Fibroblast of lung (primary cell): ENCODE results near the gene KIAA0586. TPM values are rescaled to one million over a fixed set of nuclear protein-coding genes. Genes with fewer than 3 reads are reported as not detected.

Source experiments
- DNase-seq, 2 donors: peaks; one replicate each; pipeline versions ENCODE4 v3.0.0 to v3.0.0-alpha.2; 2010; ENCODE audit warnings: low read depth in 2 of 2
- H2AFZ ChIP-seq: 2 replicates; pipeline ENCODE4 v1.5.1; 2012; ENCODE audit warnings: low read length, control low read depth, inconsistent platforms
- H3K27ac ChIP-seq: 2 replicates; pipeline ENCODE4 v1.5.1; 2011; ENCODE audit warnings: low read length, control low read depth; ENCODE audit not compliant: insufficient read depth
- H3K27me3 ChIP-seq: 2 replicates; pipeline ENCODE4 v1.5.1; 2011; ENCODE audit warnings: mild to moderate bottlenecking, low read length; ENCODE audit not compliant: control insufficient read depth, insufficient read depth
- H3K36me3 ChIP-seq: 2 replicates; pipeline ENCODE4 v1.5.1; 2011; ENCODE audit warnings: low read length; ENCODE audit not compliant: control insufficient read depth, insufficient read depth
- H3K4me1 ChIP-seq: 2 replicates; pipeline ENCODE4 v1.5.1; 2011; ENCODE audit warnings: low read length; ENCODE audit not compliant: control insufficient read depth, insufficient read depth; ENCODE audit errors: extremely low read depth
- H3K4me2 ChIP-seq: 2 replicates; pipeline ENCODE4 v1.5.1; 2011; ENCODE audit warnings: low read length, control low read depth; ENCODE audit not compliant: insufficient read depth; ENCODE audit errors: extremely low read depth
- H3K4me3 ChIP-seq, 4 experiments: fragments of 200-600 bp in 1 of 4; sonication (generic) in 1 of 4; replicated peaks in 1 of 4; 2 replicates each; pipeline ENCODE4 v1.5.1; 2011 to 2016; ENCODE audit warnings: low read length in 4 of 4, low read depth in 3 of 4, mild to moderate bottlenecking in 3 of 4, control low read depth in 2 of 4, inconsistent platforms in 1 of 4, mixed read lengths in 1 of 4; ENCODE audit not compliant: insufficient read depth in 1 of 4; ENCODE audit errors: control extremely low read depth in 1 of 4
- H3K79me2 ChIP-seq: 2 replicates; pipeline ENCODE4 v1.5.1; 2012; ENCODE audit warnings: mild to moderate bottlenecking, low read length, inconsistent platforms; ENCODE audit not compliant: control insufficient read depth, insufficient read depth
- H3K9ac ChIP-seq: 2 replicates; pipeline ENCODE4 v1.5.1; 2011; ENCODE audit warnings: mild to moderate bottlenecking, low read length, control low read depth; ENCODE audit not compliant: insufficient read depth
- H3K9me3 ChIP-seq: 2 replicates; pipeline ENCODE4 v1.5.1; 2012; ENCODE audit warnings: low read depth, low read length; ENCODE audit not compliant: control insufficient read depth, insufficient read depth
- H4K20me1 ChIP-seq: 2 replicates; pipeline ENCODE4 v1.5.1; 2011; ENCODE audit warnings: low read length; ENCODE audit not compliant: control insufficient read depth, insufficient read depth; ENCODE audit errors: extremely low read depth
- CTCF ChIP-seq, 2 donors: IDR thresholded peaks in 1 of 2; conservative IDR thresholded peaks in 1 of 2; 1 replicate in 1 of 2; 2 replicates in 1 of 2; pipeline ENCODE4 v1.5.1; 2011 to 2012; ENCODE audit warnings: low read length in 2 of 2, control low read depth in 1 of 2, inconsistent platforms in 1 of 2, low read depth in 1 of 2, mild to moderate bottlenecking in 1 of 2
- EZH2 ChIP-seq: IDR thresholded peaks from 2 replicates; pipeline ENCODE4 v1.5.1; 2012; ENCODE audit warnings: low read length, control low read depth, mild to moderate bottlenecking; ENCODE audit errors: missing control alignments
- polyA plus RNA-seq, 2 donors: library from polyadenylated mRNA; depleted of rRNA in 1 of 2; stranded (reverse) in 1 of 2; unstranded in 1 of 2; fragments of >200 nt; gene quantifications; 2 replicates each; pipeline ENCODE4 v1.2.1, GENCODE V29; 2011 to 2012; ENCODE audit warnings: missing spikeins in 1 of 2
- total RNA-seq: library from RNA; depleted of rRNA; stranded (reverse); fragments of >200 nt; gene quantifications from 2 replicates; pipeline ENCODE4 v1.2.1, GENCODE V29; 2014

Gene KIAA0586
- total and polyA plus RNA-seq, 2 donors (not counting 1 experiment from before 2014, with no cell fraction given): 17.8 to 18.9 TPM

GRCh38 chr14:58597041-58597440, 169.5 kb downstream of the KIAA0586 start:
- H3K27ac ChIP-seq: no peak overlapping the region
- no peaks in the 10 kb centered on the region for H4K20me1 ChIP-seq
- no peaks in the 10 kb centered on the region for H3K4me1 ChIP-seq
- H3K9me3 ChIP-seq: no peaks in the 10 kb centered on the region
- H3K9ac ChIP-seq: no peak overlapping the region
- H2AFZ ChIP-seq: no peak overlapping the region
- no peaks in the 10 kb centered on the region for H3K79me2 ChIP-seq
- H3K4me3 ChIP-seq: no peak overlapping the region
- TF ChIP-seq CTCF (conservative IDR thresholded peaks at IDR 0.05 in 1 of 2, IDR thresholded peaks at IDR 0.05 in 1 of 2; ENCODE audit: low read depth in 1 of 2, low read length in 2 of 2) (no peak), EZH2 (no peak)
- no peaks in the 10 kb centered on the region for H3K36me3 ChIP-seq
- no peaks in the 10 kb centered on the region for H3K27me3 ChIP-seq
- H3K4me2 ChIP-seq: no peak overlapping the region
- no peak for DNase-seq

- H3K27me3 ChIP-seq: no peaks in the 10 kb centered on the region
- H3K36me3 ChIP-seq: no peaks in the 10 kb centered on the region
- H3K27ac ChIP-seq: no peak overlapping the region
- H3K4me2 ChIP-seq: no peak overlapping the region
- H3K4me1 ChIP-seq: no peaks in the 10 kb centered on the region
- H2AFZ ChIP-seq: no peak overlapping the region
- H3K9me3 ChIP-seq: no peaks in the 10 kb centered on the region
- H4K20me1 ChIP-seq: no peaks in the 10 kb centered on the region
- H3K79me2 ChIP-seq: no peaks in the 10 kb centered on the region
- no peak overlapping the region for H3K9ac ChIP-seq
- DNase-seq: no peak
- no peak overlapping the region for H3K4me3 ChIP-seq
- TF ChIP-seq CTCF (conservative IDR thresholded peaks at IDR 0.05 in 1 of 2, IDR thresholded peaks at IDR 0.05 in 1 of 2; ENCODE audit: low read depth in 1 of 2, low read length in 2 of 2) (no peak), EZH2 (no peak)
Measured at GRCh38 chr14:58598028-58598803, 170.7 kb downstream of the KIAA0586 start.

GRCh38 chr14:58598804-58599525, 171.4 kb downstream of the KIAA0586 start:
- no peaks in the 10 kb centered on the region for H3K79me2 ChIP-seq
- DNase-seq: no peak
- no peaks in the 10 kb centered on the region for H3K9me3 ChIP-seq
- H3K4me2 ChIP-seq: no peak overlapping the region
- H3K36me3 ChIP-seq: no peaks in the 10 kb centered on the region
- H3K27ac ChIP-seq: no peak overlapping the region
- H4K20me1 ChIP-seq: no peaks in the 10 kb centered on the region
- H3K4me3 ChIP-seq: no peak overlapping the region
- H2AFZ ChIP-seq: no peak overlapping the region
- H3K9ac ChIP-seq: no peak overlapping the region
- no peaks in the 10 kb centered on the region for H3K27me3 ChIP-seq
- H3K4me1 ChIP-seq: no peaks in the 10 kb centered on the region
- no peak for TF ChIP-seq CTCF (conservative IDR thresholded peaks at IDR 0.05 in 1 of 2, IDR thresholded peaks at IDR 0.05 in 1 of 2; ENCODE audit: low read depth in 1 of 2, low read length in 2 of 2)
- TF ChIP-seq EZH2: no peak
